PFSK-1 (cell line): ENCODE measurements around the gene MTA3.

ENCODE experiments used
- POLR2AphosphoS5 ChIP-seq: IDR thresholded peaks from 2 replicates; pipeline ENCODE4 v1.6.1; 2012; ENCODE audit warnings: low read depth, mild to moderate bottlenecking, control low read depth, low read length, moderate library complexity
- SIN3A ChIP-seq: IDR thresholded peaks from 2 replicates; pipeline ENCODE4 v1.6.1; 2012; ENCODE audit warnings: mild to moderate bottlenecking, low read length, moderate library complexity, borderline replicate concordance; ENCODE audit not compliant: insufficient read depth

DNA sequence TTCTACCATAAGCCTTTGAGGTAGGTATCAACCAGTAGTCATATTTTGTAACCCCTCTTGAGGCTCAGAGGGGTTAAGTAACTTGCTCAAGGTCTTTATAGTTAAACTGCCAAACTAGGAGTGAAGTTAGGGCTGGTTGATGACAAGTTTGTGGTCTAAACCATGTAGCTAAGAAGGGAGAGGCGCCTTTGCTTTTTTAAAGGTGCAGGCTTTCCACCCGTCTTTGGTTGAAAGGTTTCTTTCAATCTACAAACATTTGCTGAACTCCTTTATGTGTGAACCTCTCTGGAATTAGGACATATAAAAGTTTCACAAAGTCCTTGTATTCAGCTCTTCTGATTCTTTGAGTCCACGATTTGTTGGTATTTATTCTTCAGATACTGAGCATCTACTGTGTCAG is 2.4 kb upstream of the MTA3 start:
- TF ChIP-seq POLR2AphosphoS5 (no peak), SIN3A (no peak)
